HG03097 (cell line): ENCODE measurements around the gene PNMA6E.
"Not testable (repeated sequence)": the region's sequence is repeated elsewhere in the genome, so short reads cannot be mapped to it uniquely, and the experiment has no call there.

Source experiments
- ATAC-seq: cut with Tn5 transposase; IDR thresholded peaks from one replicate; pipeline ENCODE4 v1.9.1; 2021; ENCODE audit not compliant: unreplicated experiment, low FRiP score

Gene PNMA6E

GRCh38 chrX:153409414-153410101 is 8.4 kb upstream of the PNMA6E start:
- no peak for ATAC-seq

GRCh38 chrX:153408871-153409351 is 7.8 kb upstream of the PNMA6E start:
- no peak for ATAC-seq

GRCh38 chrX:153408221-153408721 is 7.1 kb upstream of the PNMA6E start:
- no peak for ATAC-seq

- ATAC-seq = no peak
Measured at GRCh38 chrX:153407736-153408135, 6.6 kb upstream of the PNMA6E start.

GRCh38 chrX:153406903-153407302 is 5.8 kb upstream of the PNMA6E start:
- ATAC-seq = no peak

GRCh38 chrX:153406011-153406410 is 4.9 kb upstream of the PNMA6E start:
- no peak for ATAC-seq

GRCh38 chrX:153405426-153405825 is 4.3 kb upstream of the PNMA6E start:
- ATAC-seq = no peak

- ATAC-seq = not testable (repeated sequence)
Measured at GRCh38 chrX:153404333-153404732, 3.2 kb upstream of the PNMA6E start.

- no peak for ATAC-seq
Measured at GRCh38 chrX:153400146-153401132, 711 bp downstream of the PNMA6E start.

- no peak for ATAC-seq
Measured at GRCh38 chrX:153398275-153398960, 2.7 kb downstream of the PNMA6E start.

- ATAC-seq = no peak
Measured at GRCh38 chrX:153397256-153397960, 3.7 kb downstream of the PNMA6E start.

- ATAC-seq = no peak
Measured at GRCh38 chrX:153396320-153397195, 4.6 kb downstream of the PNMA6E start.

GRCh38 chrX:153395613-153396319 is 5.4 kb downstream of the PNMA6E start:
- ATAC-seq = no peak

- ATAC-seq = no peak
Measured at GRCh38 chrX:153394612-153395011, 6.5 kb downstream of the PNMA6E start.

- no peak for ATAC-seq
Measured at GRCh38 chrX:153392642-153393321, 8.4 kb downstream of the PNMA6E start.

- ATAC-seq = not testable (repeated sequence)
Measured at GRCh38 chrX:153389460-153389768, 11.7 kb downstream of the PNMA6E start.

- no peak for ATAC-seq
Measured at GRCh38 chrX:153388722-153389459, 12.3 kb downstream of the PNMA6E start.
